MV-4-11 (cell line): ENCODE results near the gene BMPR1A.
"Not testable (repeated sequence)": the region's sequence is repeated elsewhere in the genome, so short reads cannot be mapped to it uniquely, and the experiment has no call there.

Source experiments
- DNase-seq: peaks from one replicate; lab custom pipeline; 2025; lab: John Stamatoyannopoulos, UW

Gene BMPR1A

DNA sequence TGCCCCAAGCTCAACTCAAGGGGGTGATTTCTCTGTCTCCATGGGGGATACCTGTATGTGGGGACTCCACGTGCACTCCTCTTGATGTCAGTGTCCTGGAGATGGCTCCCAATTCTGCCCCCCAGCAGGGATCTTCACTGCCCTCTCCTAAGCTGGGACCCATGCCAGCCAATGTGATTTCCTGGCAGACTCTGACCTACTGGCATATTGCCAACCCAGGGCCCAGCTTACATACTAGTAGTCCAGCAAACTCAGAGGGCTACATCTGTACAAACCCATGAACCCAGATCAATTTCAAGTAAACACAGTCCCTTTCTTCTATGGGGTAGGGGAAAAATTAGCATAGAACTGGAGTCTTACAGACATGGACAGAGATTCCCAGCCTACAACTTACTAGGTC is 26.2 kb upstream of the BMPR1A start:
- DNase-seq, result no peak

DNA sequence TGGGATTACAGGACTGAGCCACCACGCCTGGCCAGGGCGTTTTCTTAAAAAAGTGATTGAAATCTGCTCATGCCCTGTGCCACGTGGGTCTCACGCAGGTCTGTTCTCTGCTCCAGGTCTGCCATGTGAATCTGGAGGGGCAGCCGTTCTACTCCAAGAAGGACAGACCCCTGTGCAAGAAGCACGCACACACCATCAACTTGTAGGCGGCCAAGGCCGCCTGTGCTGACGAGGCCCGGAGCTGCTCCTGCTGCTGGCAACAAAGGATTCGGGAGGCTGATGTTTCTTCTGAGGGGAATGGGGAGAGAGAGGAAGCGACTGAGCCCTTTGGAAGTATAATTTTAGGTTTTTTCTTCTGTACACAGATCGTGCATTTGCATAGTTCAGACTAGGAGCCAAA is 23.6 kb upstream of the BMPR1A start:
- no peak for DNase-seq

DNA sequence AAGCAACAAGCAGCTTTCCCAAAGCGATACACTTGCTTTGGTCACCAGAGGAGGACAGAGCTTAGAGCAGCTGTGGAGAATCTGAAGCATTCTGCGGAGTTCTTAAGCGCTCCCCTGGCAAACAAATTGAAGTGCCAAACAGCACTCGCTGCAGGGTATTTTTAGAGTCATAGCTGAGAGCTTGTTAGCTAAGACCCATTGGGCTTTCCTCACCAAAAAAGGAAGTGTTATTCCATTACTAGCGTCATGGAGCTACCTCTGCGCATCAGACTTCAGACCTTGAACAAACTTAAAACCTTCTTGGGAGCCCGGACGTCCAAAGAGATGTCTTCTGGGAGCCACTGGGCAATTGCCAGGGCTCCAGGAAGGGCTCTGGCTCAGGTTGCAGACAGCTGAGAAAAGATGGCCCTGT is 23.2 kb upstream of the BMPR1A start:
- DNase-seq, result peak; percentile 24

DNA sequence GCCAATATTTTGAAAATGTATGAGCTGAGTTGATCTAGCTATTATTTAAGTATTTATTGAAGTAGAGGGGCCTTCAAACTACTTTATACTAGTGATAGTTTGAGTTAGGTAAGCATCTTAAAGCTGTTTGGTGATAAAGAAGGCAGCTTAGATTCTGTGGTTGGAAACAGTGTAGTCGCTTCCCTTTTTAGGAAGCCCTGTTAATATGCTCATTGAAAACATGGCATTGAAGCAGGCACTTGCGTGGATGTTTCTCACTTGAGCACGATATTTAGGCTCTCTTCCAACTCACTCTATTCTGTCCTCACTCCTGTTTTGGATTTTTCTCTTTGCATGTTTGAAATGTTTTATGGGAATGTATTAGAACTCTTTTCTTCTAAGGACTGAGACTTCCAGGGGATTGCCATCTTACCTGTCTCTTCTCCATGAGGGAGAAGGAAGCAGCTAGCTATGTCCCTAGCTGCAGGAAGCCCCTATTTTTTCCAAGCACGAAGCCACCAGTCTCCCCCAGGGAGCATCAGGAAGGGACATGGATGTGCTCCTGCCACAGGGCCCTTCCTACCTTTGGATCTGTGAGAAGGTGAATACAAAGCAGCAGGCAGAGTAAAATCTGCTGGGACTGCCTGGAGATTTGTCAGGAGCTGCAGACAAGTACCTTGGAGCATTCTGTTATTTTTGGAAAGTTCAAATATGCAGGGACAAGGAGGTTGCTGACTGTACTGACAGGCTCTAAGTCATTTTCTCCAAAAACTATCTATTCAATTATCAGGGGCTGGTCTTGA is 22.0 kb upstream of the BMPR1A start:
- DNase-seq, result peak; percentile 74

DNA sequence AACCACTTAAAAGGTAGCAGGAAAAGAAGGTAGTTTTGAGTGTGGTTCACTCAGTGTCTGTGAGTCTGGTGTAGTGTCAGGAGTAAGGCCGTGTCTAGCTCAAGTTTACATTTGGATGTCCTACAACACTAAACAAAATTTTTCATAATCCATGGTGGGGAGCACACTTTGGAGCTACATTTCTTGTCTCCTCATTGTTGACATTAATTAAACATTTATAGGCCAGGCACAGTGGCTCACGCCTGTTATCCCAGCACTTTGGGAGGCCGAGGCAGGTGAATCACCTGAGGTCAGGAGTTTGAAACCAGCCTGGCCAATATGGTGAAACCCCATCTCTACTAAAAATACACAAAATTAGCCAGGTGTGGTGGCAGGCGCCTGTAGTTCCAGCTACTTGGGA is 21.1 kb upstream of the BMPR1A start:
- not testable (repeated sequence) for DNase-seq

DNA sequence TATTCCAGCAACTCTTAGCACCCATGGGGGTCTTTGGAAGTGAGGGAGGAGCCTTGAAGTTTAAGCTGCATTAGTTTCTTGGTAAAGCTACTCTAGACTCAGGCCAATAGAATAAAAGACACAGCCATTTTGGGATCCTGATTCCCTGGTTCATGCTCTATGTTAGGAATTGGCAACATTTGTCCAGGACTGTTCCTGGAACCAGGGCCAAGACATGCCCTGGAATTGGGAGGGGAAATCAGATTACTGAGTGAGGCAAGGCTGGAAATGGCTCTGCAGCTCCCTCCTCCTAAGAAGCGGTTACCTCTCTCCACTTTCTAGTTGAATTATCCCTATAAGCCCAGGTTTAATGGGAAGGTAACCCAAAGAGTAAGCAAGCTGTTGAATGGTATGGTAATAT is 14.2 kb upstream of the BMPR1A start:
- DNase-seq, result no peak

DNA sequence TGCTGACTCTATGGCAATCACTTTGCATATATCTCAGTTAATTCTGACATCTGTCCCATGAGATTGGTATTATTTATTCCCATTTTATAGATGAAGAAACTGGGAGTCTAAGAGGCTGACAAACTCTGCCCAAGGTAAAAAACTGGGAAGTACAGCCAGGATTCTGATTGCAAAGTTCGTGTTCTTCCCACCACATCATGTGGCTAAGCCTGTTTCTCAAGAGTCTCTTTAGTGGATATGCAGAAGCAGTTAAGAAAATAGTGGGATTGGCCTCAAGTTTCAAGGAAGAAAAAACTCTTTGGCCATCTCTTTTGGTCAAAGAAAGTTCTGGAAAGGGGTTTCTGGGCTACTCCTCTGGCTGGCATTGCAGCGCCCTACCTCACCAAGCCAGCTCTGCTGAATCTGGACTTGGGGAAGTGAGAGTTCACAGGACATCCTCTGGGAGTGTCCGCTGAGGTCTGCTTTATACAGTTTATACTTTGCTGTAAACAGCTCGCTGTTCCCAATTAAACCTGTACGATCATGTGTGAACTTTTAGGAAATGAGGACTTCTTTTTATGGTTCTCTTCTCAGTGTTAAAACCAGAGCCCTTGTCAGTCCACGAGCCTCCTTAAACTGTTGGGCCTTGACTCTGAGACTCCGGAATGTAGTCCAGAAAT is 12.2 kb upstream of the BMPR1A start:
- DNase-seq, result no peak

DNA sequence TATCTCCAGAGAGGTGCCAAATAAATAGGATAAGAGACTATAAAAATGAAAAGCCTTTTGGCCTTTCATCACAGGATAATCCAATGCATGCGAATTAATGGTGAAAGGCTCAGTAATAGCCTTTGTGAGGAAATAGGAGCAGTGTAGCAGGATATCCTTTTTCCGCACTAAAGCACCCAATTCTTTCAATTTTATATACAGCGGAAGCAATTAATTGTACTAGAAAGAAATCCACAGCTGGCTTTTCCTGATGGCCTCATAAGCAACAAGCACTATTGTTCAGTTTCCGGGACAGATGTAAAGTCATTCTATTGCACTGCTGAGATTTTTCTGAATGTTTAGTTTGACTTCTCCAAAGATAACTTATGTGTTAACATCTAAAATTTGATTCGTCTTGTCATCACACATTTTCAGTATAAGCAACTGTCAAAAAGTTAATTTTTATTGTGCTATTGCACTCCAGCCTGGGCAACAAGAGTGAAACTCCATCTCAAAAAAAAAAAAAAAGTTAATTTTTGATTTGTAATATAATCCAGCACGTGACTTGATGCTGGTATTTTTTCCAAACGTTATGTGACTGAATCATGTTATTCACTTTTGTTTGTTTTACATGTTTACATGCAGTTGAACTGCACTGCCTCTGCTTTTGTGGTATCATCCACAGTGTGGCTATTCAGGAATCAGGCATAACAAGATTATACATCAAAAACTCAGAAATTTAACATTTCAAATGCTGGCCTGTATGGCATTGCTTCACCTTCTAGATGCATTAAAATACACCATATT is 8.4 kb upstream of the BMPR1A start:
- no peak for DNase-seq

DNA sequence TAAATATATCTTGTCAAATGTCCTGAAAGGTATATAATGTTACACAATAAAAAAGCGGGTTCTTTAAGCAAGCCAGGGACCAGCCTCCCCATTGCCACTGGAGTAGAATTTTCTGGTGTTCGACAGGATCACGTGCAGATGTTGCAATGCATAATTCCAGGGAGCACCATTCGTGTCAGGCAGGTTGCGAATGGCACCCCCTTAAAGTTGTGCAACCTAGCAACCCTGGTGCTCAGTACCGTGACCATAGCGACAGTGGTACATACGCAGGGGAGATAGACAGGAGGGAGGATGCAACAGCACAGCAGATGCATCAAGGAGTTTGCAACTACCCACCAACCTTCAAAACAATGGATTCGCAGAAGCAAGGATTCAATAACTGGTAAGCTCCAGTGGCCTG is 6.6 kb upstream of the BMPR1A start:
- no peak for DNase-seq

DNA sequence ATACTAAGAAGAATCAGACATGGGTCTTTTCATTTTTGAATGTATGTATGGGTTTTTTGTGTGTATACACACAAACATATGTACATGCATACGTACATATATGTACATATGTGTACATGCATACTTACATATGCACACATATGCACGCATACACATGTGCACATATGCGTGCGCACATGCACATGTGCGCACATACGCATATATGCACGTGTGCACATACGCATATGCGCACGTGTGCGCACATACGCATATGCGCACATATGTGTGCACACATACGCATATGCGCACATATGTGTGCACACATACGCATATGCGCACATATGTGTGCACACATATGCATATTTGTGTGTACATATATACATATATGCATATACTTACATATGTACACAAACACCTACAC is 4.9 kb upstream of the BMPR1A start:
- DNase-seq, result no peak

DNA sequence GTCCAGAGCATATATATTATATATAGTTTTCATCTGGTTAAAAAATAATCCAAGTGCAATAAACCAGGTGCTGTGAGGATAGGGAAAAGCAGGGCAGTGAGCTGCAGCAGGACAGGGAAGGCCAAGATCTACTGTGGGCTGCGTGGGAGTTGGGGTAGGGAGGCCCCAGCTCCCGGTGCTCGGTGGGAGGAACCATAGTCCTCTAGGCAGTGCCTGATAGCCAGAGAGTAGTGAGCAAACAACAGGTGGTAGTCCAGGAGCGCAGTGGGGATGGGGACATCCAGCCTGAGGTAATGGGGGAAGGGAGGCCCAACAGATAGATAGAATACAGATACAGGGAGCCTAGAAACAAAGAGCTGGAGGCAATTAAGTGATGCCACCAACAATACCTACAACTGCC is 4.1 kb upstream of the BMPR1A start:
- DNase-seq, result no peak

DNA sequence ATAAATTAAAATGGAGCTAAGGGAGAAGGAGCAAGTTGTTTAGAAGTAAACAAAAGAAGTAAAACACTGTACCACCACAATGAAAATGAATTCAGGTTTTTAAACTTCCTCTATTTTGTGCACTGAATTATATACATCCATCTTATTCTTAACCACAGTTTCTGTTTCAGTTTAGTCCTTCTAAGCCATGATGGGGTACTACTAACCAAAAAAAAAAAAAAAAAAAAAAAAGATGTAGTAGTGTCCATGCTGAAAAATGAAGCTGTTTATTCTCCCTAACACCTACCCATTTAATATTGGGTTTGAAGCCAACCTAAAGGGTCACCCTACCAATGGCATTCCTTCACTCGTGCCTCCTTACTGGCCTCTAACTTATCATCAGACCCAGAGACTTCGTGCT is 3.4 kb upstream of the BMPR1A start:
- peak; percentile 78 for DNase-seq

DNA sequence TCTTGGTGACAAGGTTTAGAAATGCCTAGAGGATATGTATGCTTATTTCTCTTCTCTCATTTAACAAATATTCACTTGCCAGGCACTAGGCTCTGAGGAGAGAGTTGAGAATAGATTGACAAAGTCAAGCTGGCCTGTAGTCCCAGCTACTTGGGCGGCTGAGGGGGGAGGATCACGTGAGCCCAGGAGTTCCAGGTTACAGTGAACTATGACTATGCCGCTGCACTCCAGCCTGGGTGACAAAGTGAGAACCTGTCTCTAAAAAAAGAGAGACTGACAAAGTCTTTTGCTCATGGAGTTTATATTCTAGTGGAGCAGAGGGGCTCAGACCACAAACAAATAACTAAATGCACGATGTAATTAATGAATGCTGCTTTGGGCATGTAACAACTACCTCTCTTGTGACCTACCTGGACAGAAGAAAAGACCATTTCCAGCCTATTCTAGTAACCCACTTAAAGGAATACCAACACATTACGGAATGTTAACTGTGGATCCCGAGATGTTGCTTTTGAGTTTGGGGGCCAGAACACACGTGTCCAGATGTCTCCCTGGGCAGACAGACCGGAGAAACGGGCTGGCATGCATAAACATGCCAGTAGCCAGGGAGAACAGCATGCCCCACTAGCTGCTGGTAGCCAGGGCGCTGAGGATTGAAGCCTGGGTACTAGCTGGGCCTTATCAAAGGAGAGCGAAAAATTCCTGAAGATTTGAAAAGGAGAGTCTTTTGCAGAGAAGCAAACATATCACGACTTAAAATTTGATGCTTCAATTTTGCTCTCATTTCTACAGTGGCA is 2.6 kb upstream of the BMPR1A start:
- no peak for DNase-seq

DNA sequence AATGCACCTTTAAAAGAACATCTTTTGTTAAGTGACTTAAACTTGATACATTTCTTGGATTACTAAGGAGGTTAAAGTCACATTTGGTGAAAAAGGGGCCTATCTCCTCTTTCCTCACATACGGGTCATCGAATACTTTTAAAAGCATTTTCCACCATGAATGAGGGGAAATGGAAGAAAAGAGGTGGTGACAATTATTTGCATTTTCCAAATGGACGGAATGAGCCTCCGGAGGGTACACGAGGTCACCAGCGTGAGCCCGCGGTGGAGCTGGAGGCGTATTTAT is 1.0 kb upstream of the BMPR1A start:
- DNase-seq, result no peak

DNA sequence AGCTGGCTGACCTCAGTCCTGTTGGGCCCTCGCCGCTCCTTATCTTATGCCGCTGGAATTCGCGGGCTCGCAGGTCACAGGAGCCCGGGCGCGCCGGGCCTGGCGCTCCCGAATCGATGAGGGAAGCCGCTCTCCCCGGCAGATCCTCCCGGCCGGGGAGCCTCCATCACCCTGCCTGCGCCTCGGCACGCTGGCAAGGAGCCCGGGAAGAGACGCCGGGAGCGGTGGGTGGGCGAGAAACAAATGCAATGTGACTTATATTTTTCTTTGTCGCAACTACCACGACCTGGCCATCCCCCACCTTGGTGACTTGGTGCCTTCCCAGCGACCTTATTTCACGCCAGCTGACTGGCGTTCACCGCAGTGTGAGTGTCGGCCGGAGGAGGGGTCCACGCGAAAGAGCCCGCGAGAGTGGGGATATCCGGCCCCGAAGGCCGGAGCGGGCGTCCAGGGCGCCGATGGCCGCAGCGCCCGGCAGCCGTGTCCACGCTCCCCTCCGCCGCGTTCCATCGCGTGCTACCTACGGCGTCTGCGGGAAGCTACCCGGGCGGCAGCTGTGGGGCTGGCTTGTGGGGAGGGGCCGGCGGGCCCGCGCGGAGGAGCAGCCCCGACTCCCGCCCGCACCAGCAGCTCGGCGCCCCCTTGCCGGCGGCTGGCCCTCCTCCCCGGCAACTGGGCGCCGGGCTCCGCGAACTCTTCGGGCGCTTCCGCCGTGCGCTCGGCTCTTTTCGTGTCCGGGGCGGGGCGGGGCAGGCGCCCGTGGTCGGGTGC is 494 bp upstream of the BMPR1A start:
- DNase-seq, result peak; percentile 49

DNA sequence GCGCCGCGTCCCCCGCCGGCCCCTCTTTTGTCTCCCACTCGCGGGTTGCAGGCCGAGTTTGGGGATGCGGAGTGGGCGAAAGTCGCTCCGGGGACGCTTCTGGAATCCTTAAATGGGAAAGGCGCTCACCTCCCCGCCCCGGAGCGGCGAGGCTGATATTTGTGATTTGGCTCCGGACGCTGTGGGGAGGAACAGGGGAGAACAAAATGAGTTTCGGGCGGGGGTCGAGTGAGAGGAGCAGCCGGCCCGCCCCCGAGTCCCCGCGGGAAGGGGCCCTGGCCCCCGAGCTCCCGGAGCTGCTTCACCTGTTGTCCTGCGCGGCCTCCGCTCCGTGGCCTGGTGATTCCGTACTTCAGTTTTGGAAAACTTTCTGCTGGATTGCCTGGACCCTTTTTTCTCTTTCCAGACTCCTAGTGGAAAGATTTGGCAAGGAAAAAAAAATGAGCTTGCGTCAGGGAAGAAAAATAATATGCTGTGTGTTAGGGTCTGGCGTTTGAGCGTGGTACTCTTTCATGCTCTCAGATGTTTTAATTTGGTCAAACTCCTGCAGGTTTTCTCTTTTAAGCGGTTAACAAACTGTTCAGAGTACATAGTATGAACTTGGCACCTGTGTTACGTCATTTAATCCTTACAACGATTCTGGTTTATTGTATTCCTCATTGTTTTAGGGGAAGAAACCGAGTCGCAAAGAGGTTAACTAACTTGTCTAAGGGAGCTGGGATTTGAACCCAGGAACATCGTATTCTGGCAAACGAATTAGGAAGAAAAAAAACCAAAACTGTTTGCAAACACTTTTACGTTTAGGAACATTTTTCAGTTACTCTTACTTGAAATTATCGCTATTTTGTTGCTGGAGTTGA is 924 bp downstream of the BMPR1A start:
- no peak for DNase-seq

DNA sequence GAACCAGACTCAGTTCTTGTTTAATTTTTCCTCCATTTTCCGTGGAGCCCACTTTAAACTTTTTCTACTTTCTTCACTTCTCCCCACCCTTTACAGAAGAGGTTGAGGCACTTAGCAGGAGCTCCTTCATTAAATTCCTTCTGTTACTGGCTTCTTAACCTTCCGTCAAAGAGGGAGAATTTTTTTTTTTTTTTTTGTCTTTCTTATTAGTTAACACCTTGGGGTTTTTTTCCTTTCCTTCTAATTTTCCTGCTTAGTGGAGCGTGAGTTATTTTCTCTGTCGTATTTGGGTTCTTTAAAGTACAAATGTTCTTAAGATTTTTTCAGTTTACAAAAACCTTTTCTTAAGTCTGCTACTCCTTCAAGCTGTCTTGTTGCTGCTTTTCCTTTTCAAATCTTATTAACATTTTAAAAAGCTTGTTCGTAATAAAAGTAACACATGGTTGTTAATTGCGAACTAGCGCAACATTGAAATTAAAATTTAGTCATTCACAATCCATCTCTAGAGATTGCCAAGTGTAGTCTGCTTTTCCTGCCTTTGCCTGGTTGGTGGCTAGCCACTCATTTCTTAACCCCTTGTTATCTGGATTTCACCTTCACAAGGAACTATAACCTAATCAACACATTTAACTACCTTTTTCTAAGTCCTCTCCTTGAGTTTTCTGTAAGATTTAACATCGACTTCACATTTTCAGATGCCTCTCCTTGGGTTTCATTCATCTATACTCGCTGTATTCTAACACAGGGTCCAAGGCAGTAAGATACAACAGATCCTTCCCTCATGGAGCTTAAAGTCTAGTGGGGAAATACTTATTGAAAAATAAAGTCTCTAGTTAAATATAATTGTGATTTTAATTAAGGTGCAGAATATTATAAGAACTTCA is 2.0 kb downstream of the BMPR1A start:
- DNase-seq, result no peak

DNA sequence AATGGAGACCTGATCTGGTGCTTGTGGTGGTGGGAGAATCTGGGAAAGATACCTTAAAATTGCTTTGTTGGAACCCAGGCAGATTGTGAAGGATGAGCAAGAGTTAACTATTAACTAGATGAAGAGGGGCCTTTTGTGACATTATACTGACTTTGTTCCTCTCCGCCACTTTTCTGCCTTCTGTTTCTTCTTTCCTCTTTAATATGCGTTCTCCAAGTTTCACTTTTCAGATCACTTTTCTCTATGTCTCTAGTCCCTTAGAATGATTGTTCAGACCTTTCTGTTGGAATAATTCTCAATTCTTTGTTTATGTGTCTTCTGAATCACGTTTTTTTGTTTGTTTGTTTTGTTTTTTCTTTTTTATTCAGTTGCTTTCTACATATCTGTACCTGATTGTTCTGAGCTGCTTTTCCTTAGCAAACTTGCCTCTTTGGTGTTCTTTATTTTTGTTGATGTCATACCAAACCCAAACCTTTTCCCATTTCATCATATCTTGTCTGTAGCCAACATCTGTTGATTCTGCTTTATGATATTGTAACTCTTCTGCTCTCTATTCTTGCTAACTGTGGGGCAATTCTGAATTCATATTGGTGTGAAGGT is 2.8 kb downstream of the BMPR1A start:
- peak; percentile 58 for DNase-seq

DNA sequence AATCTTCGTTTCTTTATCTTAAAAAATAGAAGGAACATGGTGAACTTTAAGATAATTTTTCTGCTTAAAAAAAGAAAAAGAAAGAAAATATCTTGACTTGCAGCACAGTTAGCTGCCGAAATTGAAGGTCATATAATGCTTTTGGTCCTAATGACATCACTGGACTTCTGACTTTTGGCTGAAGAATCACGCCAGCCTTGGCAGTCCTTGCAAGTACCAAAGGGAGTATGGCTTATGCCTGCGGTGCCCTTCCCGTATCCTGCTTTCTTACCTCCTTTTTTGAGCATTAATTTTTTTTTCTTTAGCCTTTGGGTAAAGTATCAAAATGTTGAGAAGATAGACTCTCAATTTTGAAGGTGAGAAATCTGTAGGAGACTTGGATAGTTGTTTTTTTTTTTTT is 7.0 kb downstream of the BMPR1A start:
- DNase-seq, result no peak
